ENCODE measurements around the gene TTC39A.

GRCh38 chr1:51247499-51247898 lies 82.9 kb downstream of the TTC39A start:
- no peak for TF ChIP-seq EZH2 (IDR thresholded peaks at IDR 0.05; ENCODE audit: borderline replicate concordance, low read length)
- TF ChIP-seq, protein P1, sequence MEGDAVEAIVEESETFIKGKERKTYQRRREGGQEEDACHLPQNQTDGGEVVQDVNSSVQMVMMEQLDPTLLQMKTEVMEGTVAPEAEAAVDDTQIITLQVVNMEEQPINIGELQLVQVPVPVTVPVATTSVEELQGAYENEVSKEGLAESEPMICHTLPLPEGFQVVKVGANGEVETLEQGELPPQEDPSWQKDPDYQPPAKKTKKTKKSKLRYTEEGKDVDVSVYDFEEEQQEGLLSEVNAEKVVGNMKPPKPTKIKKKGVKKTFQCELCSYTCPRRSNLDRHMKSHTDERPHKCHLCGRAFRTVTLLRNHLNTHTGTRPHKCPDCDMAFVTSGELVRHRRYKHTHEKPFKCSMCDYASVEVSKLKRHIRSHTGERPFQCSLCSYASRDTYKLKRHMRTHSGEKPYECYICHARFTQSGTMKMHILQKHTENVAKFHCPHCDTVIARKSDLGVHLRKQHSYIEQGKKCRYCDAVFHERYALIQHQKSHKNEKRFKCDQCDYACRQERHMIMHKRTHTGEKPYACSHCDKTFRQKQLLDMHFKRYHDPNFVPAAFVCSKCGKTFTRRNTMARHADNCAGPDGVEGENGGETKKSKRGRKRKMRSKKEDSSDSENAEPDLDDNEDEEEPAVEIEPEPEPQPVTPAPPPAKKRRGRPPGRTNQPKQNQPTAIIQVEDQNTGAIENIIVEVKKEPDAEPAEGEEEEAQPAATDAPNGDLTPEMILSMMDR (IDR thresholded peaks at IDR 0.05; ENCODE audit: low read length) = no peak
